GM10248 (cell line): Measurements from ENCODE around the gene SLCO3A1.

ENCODE experiments used
- CTCF ChIA-PET: fragments of 300-600 bp; sonication (Branson Sonifier 250); formaldehyde crosslinking; extraction: SDS; loops from one replicate; lab custom pipeline; 2021; ENCODE audit warnings: antibody characterized with exemption; lab: Yijun Ruan, JAX
- POLR2A ChIA-PET: fragments of 350-650 bp; sonication (Branson Sonifier 250); formaldehyde crosslinking; extraction: SDS; loops from one replicate; lab custom pipeline; 2020; ENCODE audit warnings: antibody characterized with exemption; lab: Yijun Ruan, JAX
- DNase-seq: peaks from one replicate; pipeline ENCODE4 v3.0.0; 2012; ENCODE audit errors: extremely low spot score
- TF ChIP-seq, protein P1 (sequence below): IDR thresholded peaks from 2 replicates; pipeline ENCODE4 v1.5.1; 2012; ENCODE audit warnings: mild to moderate bottlenecking, low read depth; ENCODE audit errors: extremely low read depth, missing control alignments, control extremely low read depth

The SLCO3A1 gene

DNA sequence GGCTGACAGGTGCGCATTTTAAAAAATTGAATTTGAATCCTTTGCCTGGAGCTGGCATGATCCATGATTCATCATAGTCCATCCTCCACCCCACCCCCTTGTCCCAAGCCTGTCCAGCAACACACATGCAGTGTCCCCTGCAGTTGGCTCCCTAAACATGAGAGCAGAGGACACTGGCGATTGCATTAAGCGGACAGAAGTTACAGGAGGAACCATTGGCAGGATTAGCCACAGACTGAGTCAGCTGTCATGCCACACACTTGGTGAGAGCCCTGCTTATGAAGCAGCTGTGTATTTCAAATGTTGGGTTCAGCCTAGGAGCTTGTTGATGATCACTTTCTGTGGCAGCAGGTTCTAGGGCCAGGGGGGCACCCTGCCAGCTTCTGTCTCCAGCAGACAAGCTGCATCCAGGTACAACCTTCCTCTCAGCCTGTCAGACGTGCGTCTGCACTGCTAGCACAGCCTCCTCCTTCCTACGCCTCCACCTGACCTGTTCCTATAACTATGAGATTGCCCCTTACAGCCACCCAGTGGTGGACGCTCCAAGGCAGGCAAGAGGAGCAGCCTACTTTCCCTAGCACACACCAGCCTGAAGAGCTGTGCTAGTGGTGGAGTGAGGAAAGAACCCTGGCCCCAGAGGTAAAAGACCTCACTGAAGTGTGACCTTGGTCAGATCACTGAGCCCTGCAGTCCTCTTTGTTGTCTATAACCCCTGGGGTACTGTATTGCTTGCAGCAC is 121.9 kb downstream of the SLCO3A1 start:
- CTCF ChIA-PET = no interaction called here
- TF ChIP-seq, protein P1, sequence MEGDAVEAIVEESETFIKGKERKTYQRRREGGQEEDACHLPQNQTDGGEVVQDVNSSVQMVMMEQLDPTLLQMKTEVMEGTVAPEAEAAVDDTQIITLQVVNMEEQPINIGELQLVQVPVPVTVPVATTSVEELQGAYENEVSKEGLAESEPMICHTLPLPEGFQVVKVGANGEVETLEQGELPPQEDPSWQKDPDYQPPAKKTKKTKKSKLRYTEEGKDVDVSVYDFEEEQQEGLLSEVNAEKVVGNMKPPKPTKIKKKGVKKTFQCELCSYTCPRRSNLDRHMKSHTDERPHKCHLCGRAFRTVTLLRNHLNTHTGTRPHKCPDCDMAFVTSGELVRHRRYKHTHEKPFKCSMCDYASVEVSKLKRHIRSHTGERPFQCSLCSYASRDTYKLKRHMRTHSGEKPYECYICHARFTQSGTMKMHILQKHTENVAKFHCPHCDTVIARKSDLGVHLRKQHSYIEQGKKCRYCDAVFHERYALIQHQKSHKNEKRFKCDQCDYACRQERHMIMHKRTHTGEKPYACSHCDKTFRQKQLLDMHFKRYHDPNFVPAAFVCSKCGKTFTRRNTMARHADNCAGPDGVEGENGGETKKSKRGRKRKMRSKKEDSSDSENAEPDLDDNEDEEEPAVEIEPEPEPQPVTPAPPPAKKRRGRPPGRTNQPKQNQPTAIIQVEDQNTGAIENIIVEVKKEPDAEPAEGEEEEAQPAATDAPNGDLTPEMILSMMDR = no peak
- DNase-seq = no peak
- POLR2A ChIA-PET = no interaction called here

DNA sequence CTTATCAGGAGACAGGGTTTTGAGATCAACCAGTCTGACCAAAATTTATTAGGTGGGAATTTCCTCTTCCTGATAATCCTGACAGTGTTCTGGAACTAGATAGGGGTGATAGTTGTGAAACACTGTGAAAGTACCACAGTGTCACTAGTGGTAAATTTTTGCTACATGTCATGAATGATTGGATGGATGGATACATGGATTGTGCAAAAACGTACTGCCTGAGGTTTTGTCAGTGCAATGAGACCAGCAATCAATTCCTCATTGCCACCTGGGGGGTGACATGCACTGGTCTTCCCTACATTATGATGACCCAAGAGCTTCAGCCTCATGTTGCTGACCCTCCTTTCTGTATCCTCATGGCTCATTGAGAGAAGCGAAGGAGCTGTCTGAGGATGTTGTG is 123.5 kb downstream of the SLCO3A1 start:
- ChIA-PET CTCF (no interaction called here), POLR2A (no interaction called here)
- TF ChIP-seq, protein P1 = no peak
- DNase-seq = no peak

DNA sequence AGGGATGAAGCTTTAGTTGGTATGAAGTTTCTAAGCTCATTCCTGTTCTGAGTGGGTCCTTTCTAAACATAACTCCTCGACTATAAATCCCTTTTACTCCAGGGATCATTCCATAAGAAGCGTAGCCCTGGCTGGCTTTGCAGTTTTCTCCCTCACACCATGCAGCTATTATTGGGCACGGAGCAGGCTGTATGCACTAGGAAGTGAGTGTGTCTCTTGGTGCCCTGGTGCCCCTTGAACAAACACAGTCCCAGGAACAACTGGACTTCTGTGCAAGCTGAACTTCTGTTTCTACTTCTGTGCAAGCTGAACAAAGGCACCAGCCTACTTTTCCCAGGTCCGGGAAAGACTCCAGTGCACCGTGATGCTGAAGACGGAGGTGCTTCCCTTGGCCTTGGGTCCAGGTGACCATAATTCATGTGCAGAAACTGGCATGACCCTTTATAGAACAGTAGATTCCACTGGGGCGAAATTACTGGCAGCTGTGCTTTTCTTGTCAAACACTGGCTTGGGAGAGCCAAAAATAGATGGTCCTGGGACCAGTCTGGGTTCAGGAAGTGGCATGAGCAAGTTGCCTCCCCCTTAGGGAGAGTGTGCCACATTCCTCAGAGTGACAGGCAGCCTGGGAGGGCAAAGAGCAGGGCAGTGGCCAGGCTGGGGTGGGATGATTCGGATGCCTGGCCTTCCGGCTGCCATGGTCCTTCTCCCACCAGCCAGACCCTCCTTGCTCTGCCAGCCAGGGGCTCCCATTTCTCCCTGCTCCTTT is 127.2 kb downstream of the SLCO3A1 start:
- ChIA-PET POLR2A (no interaction called here), CTCF (interaction anchor here (1.1 kb wide), 1 partner anchor 9 kb away, joined by 3 read pairs; no protein-coding TSS in a partner anchor)
- DNase-seq = no peak
- TF ChIP-seq, protein P1 = no peak

DNA sequence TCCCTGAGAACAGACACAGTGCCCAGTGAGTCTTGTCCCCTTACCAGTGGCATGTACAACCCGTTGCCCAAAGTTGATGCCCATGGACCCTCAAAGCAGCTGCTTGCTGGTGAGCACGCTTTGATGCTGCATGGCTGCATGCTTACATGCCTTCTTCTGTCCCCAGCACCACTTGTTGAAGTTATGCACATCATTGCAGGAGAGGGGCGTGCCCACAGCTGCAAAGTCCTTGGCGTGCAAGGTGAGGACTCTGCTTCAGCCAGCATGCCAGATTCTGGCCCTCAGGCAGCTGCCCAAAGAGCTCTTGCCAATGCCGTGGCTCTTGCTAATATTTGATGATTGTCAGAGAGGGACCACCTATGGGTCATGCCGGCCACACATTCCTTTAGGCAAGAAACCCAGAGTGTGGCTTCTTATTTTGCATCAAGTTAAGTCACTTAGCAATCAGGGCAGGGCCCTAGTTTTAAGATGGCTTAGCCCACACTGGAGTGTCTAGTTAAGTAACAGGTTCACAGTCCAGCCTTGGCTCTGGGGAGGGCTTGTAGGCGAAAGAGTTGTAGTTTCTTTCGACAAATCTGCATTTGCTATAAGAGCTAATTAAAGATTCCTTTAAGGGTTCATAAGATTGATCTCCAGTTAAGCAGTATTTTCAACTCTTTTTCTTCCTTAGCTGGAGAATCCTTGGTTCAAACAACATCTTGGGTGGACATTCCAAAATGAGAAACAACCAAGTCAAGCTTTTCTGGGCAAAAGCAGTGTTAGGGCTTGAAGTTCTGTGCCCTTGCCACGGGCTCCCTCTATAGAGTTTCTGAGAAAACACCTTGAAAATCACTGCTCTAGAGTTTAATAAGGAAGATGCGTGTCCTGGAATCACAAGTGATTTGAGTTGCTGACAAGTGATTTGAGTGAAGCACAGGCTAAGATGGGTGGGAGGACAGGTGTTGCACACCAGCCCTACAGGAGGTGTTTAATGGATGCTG is 128.6 kb downstream of the SLCO3A1 start:
- TF ChIP-seq, protein P1 = no peak
- CTCF ChIA-PET = interaction anchor here (1.1 to 1.8 kb wide), 2 partner anchors 10 kb away, joined by 3 to 5 read pairs; no protein-coding TSS in a partner anchor
- POLR2A ChIA-PET = no interaction called here
- no peak for DNase-seq

DNA sequence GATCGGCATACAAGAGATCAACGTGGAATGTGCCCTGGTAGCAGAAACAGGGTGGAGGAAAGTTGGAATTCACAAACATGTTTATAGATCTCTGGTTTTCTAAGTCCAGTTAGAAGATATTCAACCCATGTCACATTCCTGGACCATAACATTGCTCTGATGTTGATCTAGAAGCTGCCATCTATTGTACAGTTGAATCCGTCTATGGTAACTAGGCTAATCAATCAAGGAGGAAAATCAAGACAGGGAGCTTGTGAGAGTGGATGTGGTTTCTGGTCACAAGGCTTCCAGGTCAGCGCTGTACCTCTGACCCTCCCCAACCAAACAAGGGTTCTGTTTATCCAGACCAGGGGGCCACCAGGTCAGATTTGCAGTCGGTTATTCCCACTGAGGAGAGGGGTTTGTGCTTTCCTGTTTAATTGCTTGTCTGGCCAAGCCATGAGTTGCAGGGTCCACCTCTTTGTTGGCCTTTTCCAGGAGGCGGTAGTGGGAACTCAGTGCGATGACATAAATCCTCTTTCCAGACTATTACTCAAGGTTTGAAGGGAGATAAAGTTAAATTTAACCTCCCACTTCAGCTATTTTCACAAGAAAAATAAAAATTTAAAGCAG is 130.3 kb downstream of the SLCO3A1 start:
- CTCF ChIA-PET = no interaction called here
- TF ChIP-seq, protein P1 = no peak
- POLR2A ChIA-PET = no interaction called here
- DNase-seq = no peak

DNA sequence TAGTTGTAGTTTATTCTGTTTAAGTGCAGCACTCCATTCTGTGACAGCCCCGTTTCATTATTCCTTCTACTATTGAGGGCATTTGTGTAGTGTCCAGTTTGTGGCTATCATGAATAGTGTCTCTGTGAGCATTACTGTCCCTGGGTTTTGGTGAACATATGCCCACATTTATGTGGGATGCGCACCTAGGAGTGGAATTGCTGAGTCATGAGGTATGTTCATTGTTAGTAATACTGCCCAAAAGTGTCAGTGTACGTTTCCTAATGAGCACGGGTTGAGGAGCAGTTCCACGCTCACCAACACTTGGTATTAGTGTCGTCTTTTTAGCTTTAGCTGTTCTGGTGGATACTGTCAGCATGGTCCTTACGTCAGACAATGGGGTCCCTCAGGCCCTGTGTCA is 131.8 kb downstream of the SLCO3A1 start:
- POLR2A ChIA-PET = no interaction called here
- no peak for DNase-seq
- TF ChIP-seq, protein P1 = no peak
- CTCF ChIA-PET = no interaction called here
